CD4-positive, alpha-beta T cell treated with Interleukin-15 for 4 hours (primary cell): ENCODE measurements around the gene ZBED3.
"Not testable (repeated sequence)": the region's sequence is repeated elsewhere in the genome, so short reads cannot be mapped to it uniquely, and the experiment has no call there.

ENCODE experiments used
- DNase-seq: peaks from one replicate; pipeline ENCODE4 v3.0.0-alpha.2; 2020; ENCODE audit warnings: low spot score

The ZBED3 gene, protein sequence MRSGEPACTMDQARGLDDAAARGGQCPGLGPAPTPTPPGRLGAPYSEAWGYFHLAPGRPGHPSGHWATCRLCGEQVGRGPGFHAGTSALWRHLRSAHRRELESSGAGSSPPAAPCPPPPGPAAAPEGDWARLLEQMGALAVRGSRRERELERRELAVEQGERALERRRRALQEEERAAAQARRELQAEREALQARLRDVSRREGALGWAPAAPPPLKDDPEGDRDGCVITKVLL

GRCh38 chr5:77086689-77087483 lies at the start of gene ZBED3:
Gene ZBED3, minus strand, starts transcription at chr5:77087285. Its CDS starts 9,407 bp downstream, at chr5:77077878.
- DNase-seq, result peak; percentile 33

GRCh38 chr5:77133061-77133758 lies 46.1 kb upstream of the ZBED3 start:
- no peak for DNase-seq

DNA sequence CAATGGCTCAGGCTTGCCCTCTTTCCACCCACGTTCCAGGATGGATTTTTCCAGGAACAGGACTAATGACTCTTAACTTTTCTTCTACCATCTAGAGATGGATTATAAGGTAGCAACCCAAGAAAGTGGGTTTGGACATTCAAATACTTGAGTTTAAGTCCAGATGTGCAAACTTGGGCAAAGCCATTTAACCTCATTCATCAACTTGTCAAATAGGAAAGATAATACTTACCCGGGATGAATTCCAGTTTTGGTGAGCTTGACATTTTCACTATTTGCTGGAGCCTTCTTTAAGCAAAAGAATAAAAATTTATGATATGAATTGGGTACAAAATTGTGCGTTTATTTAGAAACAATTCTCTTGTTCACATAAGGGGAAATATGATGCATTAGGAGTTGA lies 44.3 kb upstream of the ZBED3 start:
- DNase-seq, result no peak

DNA sequence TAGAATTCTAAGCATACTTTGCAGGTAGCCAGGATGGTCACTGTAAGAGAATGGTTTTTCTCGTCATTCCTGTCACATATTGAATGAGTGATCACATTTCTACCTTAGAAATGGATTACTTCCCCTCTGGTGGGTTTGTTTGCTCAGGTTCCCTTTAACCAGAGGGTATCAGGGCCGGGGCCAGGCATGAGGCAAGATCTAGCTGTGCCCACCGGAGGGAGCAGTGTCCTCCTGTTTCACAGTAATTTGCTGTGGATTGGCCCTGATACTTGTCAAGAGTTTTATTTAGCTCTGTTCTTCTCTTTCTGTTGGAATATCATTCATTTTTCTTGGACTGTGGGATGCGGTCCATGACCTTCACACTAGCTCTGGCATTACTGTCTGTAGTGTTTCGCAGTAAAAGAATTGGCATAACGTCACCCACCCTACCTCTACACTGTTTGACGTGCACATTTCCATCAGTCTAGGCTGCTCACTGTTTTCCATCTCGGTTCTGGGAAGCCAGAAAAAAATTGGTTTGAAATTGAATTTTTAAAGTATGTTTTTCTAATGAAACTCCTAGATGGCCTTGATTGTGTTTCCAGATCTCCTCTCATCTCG lies 42.4 kb upstream of the ZBED3 start:
- DNase-seq, result no peak

GRCh38 chr5:77128411-77129061 lies 41.5 kb upstream of the ZBED3 start:
- DNase-seq, result no peak

DNA sequence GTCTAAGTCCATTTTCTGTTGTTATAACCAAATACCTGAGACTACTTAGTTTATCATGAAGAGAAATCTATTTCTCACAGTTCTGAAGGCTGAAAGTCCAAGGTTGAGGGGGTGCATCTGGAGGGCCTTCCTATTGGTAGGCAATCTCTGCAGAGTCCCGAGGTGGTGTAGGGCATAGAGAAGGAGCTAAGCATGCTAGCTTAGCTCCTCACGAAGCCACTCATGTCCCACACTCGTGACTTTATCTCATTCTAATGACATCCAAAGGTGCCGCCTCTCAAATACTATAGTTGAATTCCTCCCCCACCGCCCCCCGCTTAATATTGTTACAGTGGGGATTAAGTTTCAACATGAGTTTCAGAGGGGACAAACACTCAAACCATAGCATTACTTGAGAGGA lies 36.0 kb upstream of the ZBED3 start:
- DNase-seq, result no peak

GRCh38 chr5:77120706-77121105 lies 33.6 kb upstream of the ZBED3 start:
- DNase-seq, result no peak

- DNase-seq, result no peak
Measured at GRCh38 chr5:77120086-77120485, 33.0 kb upstream of the ZBED3 start.

DNA sequence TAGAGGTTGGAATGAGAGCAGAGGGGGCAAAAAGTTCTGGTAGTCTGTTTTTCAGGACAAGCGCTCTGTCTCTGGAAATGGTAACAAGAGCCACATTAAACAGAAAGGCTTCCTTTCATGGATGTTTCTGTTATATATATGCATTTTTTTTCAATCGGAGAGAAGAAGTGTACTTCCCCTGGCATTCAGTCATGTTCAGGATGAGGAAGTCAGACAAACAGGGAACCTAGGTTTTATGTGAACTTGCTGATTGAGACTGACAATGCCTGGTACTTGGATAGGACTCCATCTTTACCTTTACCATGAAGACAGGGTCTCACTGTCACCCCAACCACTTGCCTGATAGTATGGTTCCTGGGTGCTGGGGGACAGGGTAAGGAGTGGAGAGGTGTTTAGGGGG lies 30.1 kb upstream of the ZBED3 start:
- DNase-seq, result no peak

DNA sequence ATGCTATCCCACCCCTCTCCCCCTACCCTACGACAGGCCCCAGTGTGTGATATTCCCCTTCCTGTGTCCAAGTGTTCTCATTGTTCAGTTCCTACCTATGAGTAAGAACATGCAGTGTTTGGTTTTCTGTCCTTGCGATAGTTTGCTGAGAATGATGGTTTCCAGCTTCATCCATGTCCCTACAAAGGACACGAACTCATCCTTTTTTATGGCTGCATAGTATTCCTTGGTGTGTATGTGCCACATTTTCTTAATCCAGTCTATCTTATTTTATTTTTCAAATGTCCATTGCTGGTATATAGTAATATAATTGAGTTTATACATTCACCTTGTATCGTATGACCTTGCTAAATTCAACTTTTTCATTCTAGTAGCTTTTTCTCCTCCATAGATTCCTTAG lies 19.9 kb upstream of the ZBED3 start:
- DNase-seq, result not testable (repeated sequence)

DNA sequence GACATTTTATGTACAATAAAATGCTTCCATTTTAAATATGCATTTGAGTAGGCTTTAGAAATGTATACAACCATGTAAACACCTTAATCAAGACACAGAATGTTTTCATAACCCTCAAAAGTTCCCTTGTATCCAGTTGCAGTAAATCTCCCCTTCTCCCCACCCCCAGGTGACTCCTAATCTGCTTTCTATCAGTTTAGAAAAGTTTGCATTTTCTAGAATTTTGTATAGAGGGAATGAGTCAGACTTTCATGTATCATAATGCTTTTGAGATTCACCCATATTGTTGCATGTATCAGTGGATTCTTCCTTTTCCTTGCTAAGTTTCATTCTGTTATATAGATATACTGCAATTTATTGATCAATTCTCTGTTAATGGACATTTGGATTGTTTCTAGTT lies 17.7 kb upstream of the ZBED3 start:
- no peak for DNase-seq

DNA sequence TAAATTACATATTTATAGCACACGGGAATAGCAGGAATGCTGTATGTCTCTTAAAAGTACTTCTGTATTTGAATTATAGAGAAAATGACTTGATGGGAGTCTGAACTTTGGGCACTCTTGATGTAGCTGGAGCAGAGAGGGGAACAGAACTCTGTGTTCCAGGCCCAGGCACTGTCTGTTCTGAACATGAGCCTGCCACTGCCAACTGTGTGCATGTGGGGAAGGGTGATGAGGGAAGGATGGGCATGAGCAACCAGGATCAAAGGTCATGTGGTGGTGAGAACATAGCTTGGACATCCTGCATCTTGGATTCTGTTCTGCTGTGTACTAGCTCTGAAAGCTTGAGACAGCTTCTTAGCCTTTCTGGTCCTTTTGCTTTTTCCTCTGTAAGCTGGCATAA lies 16.4 kb upstream of the ZBED3 start:
- no peak for DNase-seq

- no peak for DNase-seq
Measured at GRCh38 chr5:77102549-77102948, 15.5 kb upstream of the ZBED3 start.

- DNase-seq, result no peak
Measured at GRCh38 chr5:77101298-77101697, 14.2 kb upstream of the ZBED3 start.

DNA sequence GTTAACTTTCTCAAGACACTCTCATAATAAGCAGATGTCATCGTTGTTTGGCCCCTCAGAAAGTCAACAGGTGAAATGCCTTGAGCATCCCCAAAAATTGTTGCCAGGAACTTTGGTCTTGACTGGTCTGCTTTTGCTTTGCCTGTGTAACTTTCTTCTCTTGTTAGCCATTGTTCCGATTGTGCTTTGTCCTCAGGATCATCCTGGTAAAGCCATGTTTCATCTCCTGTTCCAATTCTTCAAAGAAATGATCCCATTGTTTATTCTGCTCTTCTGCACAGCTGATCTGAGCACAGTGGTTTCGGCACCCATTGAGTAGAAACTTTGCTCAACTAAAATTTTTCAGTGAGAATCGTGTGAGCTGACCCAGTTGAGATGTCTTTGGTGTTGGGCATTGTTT lies 8.1 kb upstream of the ZBED3 start:
- DNase-seq, result no peak

- no peak for DNase-seq
Measured at GRCh38 chr5:77087484-77088261, 588 bp upstream of the ZBED3 start.

- DNase-seq, result no peak
Measured at GRCh38 chr5:77086368-77086688, 757 bp downstream of the ZBED3 start.

- no peak for DNase-seq
Measured at GRCh38 chr5:77083088-77083487, 4.0 kb downstream of the ZBED3 start.

DNA sequence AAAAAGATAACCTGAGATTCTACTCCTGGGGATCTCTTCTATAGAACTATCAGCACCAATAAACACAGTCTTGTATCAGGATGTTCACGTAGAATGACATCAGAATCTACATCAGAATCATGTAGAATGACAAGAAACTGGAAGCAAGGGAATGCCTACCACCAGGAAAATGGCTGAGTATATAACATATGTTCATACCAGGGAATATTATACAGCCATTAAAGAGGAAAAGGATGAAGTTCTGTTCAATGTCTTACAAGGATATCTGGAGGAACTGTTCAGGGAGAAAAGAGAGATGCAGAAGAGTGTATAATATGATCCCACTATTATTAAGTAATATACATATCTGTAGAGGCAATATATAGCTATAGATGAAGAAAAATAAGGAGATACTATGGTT lies 4.8 kb downstream of the ZBED3 start:
- DNase-seq, result no peak

- DNase-seq, result no peak
Measured at GRCh38 chr5:77080905-77081304, 6.2 kb downstream of the ZBED3 start.

- not testable (repeated sequence) for DNase-seq
Measured at GRCh38 chr5:77080479-77080878, 6.6 kb downstream of the ZBED3 start.

DNA sequence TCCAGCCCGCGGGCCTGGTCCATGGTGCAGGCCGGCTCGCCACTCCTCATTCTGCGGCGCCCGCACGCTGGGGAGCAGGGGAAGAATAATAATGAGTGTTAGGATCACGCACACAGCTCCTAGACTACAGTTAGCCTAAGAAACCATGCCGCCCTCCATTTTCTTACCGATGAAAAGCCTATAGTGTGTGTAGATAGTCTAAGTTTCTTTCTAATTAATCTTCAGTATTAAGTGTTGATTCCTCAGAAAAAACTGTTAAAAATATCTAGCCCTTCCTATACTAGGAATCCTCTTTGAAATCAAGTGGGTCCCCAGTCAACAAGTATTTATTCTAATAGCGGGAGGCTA lies 9.3 kb downstream of the ZBED3 start:
- DNase-seq, result no peak
